Measurements from ENCODE around the gene TRIM27. TPM values are rescaled to one million over a fixed set of nuclear protein-coding genes. Genes with fewer than 3 reads are reported as not detected.
"Not testable (repeated sequence)": the region's sequence is repeated elsewhere in the genome, so short reads cannot be mapped to it uniquely, and the experiment has no call there.

The TRIM27 gene
- total RNA-seq, 1 experiment from 2014 or later, result 52.8 TPM

DNA sequence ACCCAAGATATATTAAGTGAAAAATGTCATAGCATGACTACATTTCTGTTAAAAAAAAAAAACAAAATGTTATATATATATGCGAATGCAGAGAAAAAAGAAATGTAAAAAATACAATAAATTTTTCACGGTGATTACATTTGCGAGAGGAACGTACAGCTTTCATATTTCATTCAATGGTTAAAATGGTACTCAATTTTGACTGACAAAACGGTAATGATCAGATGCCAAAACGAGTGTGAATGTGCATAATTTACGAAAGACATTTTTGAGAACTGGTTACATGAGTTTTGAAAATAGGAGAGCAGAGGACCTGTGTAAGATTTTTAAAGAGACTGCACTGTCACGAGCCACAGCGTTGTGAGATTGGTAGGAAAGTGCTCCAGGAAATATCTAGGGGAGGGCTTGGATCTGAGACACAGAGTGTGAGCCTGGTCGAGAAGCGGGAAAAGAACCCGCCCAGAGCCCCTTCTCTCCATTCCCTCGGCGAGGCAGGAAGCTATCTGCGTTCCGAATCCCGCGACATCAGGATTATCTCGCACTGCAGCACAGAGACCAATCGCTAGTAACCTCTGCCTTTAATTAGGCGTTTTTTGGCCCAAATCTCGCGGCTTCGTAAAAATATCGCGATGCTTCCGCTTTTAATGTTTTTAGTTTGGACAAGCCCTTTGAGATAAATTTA, 28.5 kb downstream of the TRIM27 start:
- Histone ChIP-seq H3K27me3 (no peaks in the 10 kb centered on the region), H3K27ac (peak overlapping the region; percentile 92), H3K36me3 (no peaks in the 10 kb centered on the region), H3K4me3 (peak overlapping the region; percentile 75), H3K4me1 (no peaks in the 10 kb centered on the region; the same call in 1 of the 2 replicates), H3K9me3 (replicated peaks) (no peaks in the 10 kb centered on the region)
- peak; percentile 93 to 97 for DNase-seq

GRCh38 chr6:28893172-28893799, 30.5 kb downstream of the TRIM27 start:
- H3K27ac ChIP-seq, result no peak overlapping the region
- H3K4me3 ChIP-seq, result no peak overlapping the region
- no peaks in the 10 kb centered on the region for H3K27me3 ChIP-seq
- DNase-seq, result no peak
- no peaks in the 10 kb centered on the region for H3K9me3 ChIP-seq (replicated peaks)
- H3K36me3 ChIP-seq, result no peaks in the 10 kb centered on the region
- no peaks in the 10 kb centered on the region; the same call in 1 of the 2 replicates for H3K4me1 ChIP-seq

DNA sequence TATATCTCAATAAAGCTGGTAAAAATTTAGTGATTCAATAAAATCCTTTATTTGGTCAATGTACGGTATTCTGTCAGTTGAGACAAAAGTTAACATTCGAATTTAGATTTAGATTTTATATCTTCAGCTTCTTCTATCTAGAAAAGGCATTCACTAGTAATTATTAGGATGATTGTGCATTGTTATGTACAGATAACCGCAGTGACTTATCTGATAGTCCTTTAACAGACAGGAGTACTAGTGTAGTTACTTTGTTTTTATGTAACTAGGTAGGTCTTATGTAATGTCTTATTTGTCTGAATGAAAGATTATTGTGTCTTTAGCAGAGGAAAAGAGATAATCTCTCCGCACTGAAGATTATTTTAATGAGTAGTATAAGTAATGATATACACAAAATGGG, 31.3 kb downstream of the TRIM27 start:
- DNase-seq, result no peak
- no peaks in the 10 kb centered on the region; the same call in 1 of the 2 replicates for H3K4me1 ChIP-seq
- H3K4me3 ChIP-seq, result no peak overlapping the region
- no peak overlapping the region for H3K27ac ChIP-seq
- H3K36me3 ChIP-seq, result no peaks in the 10 kb centered on the region
- no peaks in the 10 kb centered on the region for H3K27me3 ChIP-seq
- no peaks in the 10 kb centered on the region for H3K9me3 ChIP-seq (replicated peaks)

DNA sequence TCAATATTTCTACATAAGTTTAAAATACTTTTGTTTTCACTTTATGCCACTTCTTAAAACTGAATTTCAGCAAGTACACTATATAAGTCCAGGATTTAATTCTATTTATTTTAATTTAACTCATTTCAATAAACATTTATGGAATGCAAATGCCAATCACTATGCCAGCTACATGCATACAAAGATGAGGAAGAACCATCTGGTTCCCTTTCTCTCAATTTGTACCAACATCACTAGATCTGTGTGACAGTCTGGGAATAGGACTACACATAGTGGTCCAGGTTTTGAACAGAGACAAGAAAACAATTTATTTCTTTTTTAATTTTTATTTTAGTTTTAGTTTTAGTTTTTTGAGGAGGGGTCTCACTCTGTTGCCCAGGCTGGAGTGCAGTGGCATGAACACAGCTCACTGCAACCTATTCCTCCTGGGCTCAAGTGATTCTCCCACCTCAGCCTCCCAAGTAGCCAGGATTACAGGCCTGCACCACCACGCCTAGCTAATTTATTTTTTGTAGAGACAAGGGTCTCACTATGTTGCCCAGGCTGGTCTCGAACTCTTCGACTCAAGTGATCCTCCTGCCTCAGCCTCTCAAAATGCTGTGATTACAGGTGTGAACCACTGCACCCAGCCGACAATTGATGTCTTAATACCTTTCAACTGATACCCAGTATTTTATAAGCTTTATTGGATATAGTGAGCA, 35.8 kb downstream of the TRIM27 start:
- Histone ChIP-seq H3K9me3 (replicated peaks) (no peaks in the 10 kb centered on the region), H3K4me3 (no peak overlapping the region), H3K27ac (no peak overlapping the region), H3K36me3 (no peaks in the 10 kb centered on the region), H3K4me1 (no peaks in the 10 kb centered on the region), H3K27me3 (no peaks in the 10 kb centered on the region)
- no peak for DNase-seq

DNA sequence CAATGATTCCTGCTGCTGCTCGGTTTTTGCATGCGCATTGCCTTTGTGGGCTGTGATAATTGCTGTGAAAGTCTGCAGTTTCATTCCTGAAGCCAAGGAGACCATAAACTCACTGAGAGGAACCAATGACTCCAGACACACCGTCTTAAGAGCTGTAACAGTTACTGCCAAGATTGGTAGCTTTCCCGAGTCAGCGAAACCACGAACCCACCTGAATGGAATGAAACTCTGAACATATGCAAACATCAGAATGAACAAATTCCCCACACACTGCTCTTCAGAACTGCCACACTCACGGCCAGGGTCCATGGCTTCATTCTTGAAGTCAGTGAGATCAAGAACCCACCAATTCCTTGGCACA, 37.7 kb downstream of the TRIM27 start:
- Histone ChIP-seq H3K36me3 (no peaks in the 10 kb centered on the region), H3K27me3 (no peaks in the 10 kb centered on the region), H3K27ac (no peak overlapping the region), H3K4me1 (no peaks in the 10 kb centered on the region), H3K4me3 (no peak overlapping the region), H3K9me3 (replicated peaks) (no peaks in the 10 kb centered on the region)
- no peak for DNase-seq

DNA sequence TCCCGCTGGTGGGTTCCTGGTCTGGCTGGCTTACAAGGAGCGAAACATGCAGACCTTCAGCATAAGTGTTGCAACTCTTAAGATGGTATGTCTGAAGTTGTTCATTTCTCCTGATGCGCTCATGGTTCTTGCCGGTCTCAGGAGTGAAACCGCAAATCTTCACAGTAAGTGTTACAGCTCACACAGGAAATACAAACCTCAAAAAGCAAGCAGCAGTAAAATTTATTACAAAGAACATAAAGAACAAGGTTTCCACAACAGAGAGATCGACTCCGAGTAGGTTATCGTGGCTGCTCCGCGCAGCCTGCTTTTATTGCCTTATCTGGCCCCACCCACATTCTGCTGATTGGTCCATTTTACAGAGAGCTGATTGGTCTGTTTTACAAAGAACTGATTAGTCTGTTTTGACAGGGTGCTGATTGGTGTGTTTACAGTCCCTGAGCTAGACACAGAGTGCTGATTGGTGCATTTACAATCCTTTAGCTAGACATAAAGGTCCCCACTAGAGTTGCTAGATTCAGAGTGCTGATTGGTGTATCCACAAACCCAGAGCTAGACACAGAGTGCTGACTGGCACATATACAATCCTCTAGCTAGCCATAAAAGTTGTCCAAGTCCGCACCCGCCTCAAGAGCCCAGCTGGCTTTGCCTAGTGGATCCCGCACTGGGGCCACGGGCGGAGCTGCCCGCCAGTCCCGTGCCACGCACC, 39.2 kb downstream of the TRIM27 start:
- Histone ChIP-seq H3K27me3 (no peaks in the 10 kb centered on the region), H3K4me3 (no peak overlapping the region), H3K4me1 (no peaks in the 10 kb centered on the region), H3K27ac (no peak overlapping the region), H3K9me3 (replicated peaks) (no peaks in the 10 kb centered on the region), H3K36me3 (no peaks in the 10 kb centered on the region)
- no peak for DNase-seq

DNA sequence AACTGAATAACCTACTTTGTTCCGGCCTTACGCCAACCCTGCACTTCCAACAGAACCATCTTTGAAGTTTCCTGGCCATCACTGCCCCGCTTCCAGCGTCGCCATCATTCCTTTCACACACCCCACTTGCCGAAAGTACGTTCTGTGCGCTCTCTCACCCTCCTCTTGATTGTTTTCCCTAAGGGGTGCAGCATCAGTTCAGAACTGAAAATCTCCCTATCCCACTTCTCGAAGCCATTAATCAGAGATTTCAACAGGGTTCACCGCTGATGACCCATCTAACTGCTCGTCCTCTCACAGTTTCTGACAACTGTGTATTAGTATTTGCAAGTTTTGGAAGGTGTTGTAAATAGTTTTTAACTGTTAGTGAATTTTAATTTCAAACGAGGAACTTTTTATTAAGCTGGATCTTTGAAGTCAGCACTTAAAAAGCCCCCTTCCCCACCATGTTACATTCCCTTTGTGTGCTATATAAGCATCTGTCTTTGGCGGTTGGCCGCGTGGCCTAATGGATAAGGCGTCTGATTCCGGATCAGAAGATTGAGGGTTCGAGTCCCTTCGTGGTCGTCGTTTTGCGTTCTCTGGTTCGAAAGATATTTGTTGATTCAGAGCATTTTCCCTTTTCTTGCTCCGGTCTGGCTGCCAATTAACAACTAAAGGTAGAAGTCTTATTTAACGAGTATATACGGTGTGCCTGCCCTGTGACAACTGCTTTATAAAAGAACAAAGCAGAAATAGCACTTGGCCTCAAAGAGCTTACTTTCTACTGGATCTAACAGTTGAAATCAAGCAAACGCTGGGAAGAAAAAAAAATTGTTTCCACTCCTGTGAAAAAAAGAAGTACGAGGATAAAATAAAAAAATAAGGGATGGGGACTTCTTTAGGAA, 42.6 kb downstream of the TRIM27 start:
- DNase-seq, result peak; percentile 69 to 88
- H3K27ac ChIP-seq, result no peak overlapping the region
- H3K4me3 ChIP-seq, result peak overlapping the region; percentile 67
- no peaks in the 10 kb centered on the region for H3K9me3 ChIP-seq (replicated peaks)
- no peaks in the 10 kb centered on the region for H3K4me1 ChIP-seq
- H3K27me3 ChIP-seq, result no peaks in the 10 kb centered on the region
- H3K36me3 ChIP-seq, result no peaks in the 10 kb centered on the region

GRCh38 chr6:28880519-28880893, 43.3 kb downstream of the TRIM27 start:
- H3K27ac ChIP-seq, result no peak overlapping the region
- no peaks in the 10 kb centered on the region for H3K27me3 ChIP-seq
- peak overlapping the region; percentile 67 for H3K4me3 ChIP-seq
- H3K4me1 ChIP-seq, result no peaks in the 10 kb centered on the region
- DNase-seq, result no peak
- H3K36me3 ChIP-seq, result no peaks in the 10 kb centered on the region
- no peaks in the 10 kb centered on the region for H3K9me3 ChIP-seq (replicated peaks)

- Histone ChIP-seq H3K9me3 (replicated peaks) (no peaks in the 10 kb centered on the region), H3K36me3 (no peaks in the 10 kb centered on the region), H3K27me3 (no peaks in the 10 kb centered on the region), H3K4me1 (no peaks in the 10 kb centered on the region), H3K4me3 (no peak overlapping the region), H3K27ac (no peak overlapping the region)
- DNase-seq, result no peak
Observed at GRCh38 chr6:28876710-28877109, 47.1 kb downstream of the TRIM27 start.

DNA sequence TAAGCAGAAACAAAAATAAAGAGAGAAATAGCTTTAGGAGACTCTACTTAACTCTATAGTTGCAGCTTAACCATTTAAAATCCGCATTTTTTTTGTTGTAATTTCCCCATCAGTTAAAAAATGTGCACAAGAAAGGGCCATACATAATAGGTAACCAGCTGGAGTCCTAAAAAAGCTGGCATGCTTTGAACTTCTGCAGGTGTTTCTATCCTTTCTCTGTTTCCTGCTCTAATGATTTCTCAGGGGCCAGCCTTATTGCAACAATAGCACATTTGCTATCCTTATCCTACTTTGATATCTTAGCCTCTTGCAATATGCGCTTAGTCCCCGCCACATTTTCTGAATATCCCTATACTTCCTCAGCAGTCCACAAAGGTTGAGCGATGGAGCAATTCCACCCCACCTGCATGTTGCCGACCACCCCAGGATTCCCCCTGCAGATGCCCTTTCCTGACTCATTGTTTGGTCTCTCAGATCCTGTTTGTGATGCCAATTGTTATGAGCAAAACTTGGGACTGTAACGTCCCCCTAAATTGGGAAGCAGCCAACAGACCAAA, 48.5 kb downstream of the TRIM27 start:
- Histone ChIP-seq H3K4me3 (no peak overlapping the region), H3K9me3 (replicated peaks) (no peaks in the 10 kb centered on the region), H3K27ac (no peak overlapping the region), H3K36me3 (no peaks in the 10 kb centered on the region), H3K4me1 (no peaks in the 10 kb centered on the region), H3K27me3 (no peaks in the 10 kb centered on the region)
- DNase-seq, result no peak

DNA sequence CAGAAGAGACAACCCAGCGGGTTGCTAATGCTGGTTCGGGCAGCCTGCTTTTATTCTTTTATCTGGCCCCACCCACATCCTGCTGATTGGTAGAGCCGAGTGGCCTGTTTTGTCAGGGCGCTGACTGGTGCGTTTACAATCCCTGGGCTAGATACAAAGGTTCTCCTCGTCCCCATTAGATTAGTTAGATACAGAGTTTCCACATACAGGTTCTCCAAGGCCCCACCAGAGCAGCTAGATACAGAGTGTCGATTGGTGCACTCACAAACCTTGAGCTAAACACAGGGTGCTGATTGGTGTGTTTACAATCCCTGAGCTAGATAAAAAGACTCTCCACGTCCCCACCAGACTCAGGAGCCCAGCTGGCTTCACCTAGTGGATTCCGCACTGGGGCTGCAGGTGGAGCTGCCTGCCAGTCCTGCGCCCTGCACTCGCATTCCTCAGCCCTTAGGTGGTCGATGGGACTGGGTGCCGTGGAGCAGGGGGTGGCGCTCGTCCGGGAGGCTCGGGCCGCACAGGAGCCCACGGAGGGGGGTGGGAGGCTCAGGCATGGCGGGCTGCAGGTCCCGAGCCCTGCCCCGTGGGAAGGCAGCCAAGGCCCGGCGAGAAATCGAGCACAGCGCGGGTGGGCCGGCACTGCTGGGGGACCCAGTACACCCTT, 51.5 kb downstream of the TRIM27 start:
- H3K9me3 ChIP-seq (replicated peaks); DNase-seq; H3K4me3 ChIP-seq; H3K4me1 ChIP-seq; H3K27ac ChIP-seq; H3K27me3 ChIP-seq; H3K36me3 ChIP-seq: not testable (repeated sequence)

DNA sequence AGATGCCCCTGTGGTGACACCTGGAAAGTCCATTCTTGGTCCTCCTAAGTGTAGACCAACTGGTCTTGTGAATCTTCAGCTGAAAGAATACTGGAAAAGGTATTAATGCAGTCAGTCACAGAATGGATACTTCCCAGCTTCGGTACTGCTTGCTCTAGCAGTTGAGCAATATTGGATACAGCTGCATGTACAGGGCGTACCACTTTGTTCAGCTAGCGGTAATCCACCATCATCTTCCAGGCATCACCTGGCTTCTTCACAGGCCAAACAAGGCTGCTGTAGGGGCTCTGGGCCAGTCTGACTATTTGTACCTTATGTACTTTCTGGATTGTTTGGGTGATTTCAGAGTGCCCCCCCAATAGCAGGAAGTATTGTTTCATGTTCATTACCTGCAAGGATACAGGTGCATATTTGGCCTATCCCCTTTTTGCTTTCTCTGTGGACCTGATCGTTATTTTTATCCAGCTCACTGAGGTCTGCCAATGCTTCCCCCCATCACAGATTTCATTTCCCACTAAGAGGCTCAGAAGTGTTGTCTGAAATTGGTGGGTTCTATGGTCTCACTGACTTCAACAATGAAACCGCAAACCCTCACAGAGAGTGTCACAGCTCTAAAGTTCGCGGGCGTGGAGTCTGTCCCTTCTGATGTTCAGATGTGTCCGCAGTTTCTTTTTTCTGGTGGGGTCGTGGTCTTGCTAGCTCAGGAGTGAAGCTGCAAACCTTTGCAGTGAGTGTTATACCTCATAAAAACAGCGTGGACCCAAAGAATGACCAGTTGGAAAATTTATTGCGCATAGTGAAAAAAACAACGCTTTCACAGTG, 52.2 kb downstream of the TRIM27 start:
- Histone ChIP-seq H3K4me3 (no peak overlapping the region), H3K27ac (no peak overlapping the region), H3K9me3 (replicated peaks) (no peaks in the 10 kb centered on the region), H3K27me3 (no peaks in the 10 kb centered on the region), H3K36me3 (no peaks in the 10 kb centered on the region), H3K4me1 (no peaks in the 10 kb centered on the region)
- DNase-seq, result no peak

DNA sequence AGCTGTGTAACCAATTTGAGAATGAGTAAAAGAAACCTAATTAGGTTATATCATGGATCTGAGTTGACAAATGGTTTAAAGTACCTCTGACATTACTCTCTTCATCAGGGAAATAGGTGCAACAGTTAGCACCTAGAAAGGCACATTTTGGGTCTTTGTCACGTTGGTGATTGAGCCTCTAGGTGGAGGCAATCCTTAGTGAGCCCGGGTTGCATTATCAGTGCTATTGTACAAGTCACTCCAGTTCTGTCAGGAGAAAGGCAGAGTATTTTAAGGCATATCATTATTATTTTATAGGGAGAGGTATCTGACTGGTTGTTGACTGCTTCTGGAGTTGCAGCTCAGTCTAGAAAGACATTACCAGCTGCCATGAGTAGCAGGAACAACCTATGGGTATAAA, 54.9 kb downstream of the TRIM27 start:
- H3K27ac ChIP-seq, result no peak overlapping the region
- DNase-seq, result no peak
- H3K4me1 ChIP-seq, result 0 out of 2 replicates have a peak, but pooled peaks cover 4% of the 10 kb centered on the region
- H3K36me3 ChIP-seq, result no peaks in the 10 kb centered on the region
- H3K27me3 ChIP-seq, result no peaks in the 10 kb centered on the region
- H3K4me3 ChIP-seq, result no peak overlapping the region
- H3K9me3 ChIP-seq (replicated peaks), result no peaks in the 10 kb centered on the region; the same call in 1 of the 2 replicates

All from SJCRH30 (cell line).